Measurements from ENCODE around the gene TPSAB1.
"Not testable (repeated sequence)": the region's sequence is repeated elsewhere in the genome, so short reads cannot be mapped to it uniquely, and the experiment has no call there.

TPSAB1 gene

DNA sequence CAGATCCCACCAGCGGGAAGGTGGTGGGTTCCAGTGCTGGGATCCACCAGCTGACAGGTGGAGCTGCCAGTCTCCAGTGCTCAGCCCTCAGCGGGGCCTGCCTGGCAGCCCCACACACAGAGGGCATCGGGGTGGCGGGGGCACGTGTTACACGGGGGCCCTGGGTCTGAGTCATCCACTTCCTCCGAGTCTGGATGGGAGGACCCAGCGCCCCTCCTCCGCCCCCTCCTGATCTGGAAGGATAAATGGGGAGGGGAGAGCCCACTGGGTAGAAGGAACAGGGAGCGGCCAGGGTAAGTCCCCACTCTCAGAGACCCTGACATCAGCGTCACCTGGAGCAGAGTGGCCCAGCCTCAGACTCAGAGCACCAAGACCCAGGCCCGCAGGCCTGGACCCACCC is at the start of gene TPSAB1:
Gene TPSAB1 (plus strand): TSS at position 270 of the 400 bp plus-strand sequence. CDS start 234 bp downstream, outside the sequence.
- not testable (repeated sequence) for DNase-seq

DNA sequence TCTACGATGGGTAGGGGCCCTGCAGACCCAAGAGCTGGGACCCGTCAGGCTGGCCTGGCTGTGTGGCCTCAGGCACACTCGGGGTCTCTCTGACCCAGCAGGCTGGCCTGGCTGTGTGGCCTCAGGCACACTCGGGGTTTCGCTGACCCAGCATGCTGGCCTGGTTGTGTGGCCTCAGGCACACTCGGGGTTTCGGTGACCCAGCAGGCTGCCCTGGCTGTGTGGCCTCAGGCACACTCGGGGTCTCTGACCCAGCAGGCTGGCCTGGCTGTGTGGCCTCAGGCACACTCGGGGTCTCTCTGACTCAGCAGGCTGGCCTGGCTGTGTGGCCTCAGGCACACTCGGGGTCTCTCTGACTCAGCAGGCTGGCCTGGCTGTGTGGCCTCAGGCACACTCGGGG is 49.7 kb upstream of the TPSAB1 start:
- not testable (repeated sequence) for DNase-seq

- DNase-seq: no peak
Measured at GRCh38 chr16:1192384-1193073, 48.0 kb upstream of the TPSAB1 start.

DNA sequence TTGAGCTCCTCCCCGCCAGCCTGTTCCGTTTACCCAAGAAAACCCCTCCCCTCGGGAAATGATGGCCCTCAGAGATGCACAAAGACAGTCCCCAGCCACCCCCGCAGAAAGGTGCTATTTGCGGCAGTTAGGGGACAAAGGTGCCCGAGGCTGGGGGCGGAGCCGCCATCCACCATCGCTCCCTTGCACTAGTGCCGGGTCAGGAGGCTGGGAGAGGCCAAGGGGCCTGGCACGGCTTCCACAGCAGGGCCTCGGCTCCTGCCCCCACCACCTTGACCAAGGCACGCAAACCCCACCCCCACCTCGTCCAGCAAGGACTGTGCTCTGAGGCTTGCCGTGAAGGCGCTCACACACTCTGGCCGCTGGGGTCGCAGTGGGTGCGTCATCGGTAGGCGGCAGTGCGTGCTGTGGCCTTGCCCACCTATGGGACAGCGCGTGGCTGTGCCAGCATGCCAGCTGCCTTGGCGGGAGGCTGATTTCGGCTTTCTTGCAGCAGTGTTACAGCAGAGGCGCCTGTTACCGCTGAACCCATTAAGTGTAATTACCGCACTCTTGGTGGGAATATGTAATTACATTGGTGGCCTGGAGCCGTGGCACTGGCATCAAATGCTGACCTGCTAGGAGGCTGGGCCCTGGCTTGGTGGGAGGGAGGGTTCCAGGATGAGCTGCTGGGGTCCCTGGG is 47.2 kb upstream of the TPSAB1 start:
- peak; percentile 66 for DNase-seq

DNA sequence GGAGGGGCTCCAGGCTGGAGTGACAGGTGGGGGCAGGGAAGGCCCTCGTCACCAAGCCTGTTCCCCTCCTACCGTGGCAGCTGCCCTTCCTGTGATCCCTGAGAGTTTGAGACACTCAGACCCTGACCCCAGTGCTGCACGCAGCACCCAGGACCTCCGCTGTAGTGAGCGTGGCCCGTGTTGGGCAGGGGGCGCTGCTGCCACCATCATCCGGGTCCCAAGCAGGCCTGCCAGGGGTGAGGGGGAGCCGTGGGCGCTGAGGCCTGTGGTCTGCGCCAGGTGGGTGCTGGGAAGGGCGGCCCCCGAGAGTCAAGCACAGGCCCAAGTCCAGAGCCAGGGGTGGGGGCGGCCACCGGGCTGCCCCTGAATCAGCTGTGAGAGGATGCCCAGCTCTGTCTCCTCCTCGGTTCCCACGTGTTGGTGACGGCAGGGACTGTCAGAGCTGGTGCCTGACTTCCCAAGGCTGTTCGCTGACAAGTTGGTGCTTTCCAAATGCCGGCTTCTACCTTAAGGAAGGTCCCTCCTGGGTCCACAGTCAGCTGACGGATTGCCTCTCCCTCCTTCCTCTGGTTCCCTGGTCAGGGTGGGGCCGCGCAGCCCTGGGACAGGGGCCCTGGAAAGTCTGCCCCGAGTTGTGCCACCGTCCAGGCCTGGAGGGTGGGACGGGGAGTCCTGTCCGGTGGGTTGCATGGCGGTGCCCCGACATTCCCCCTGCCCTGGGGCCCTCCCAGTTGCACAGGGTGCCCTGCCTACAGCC is 46.5 kb upstream of the TPSAB1 start:
- no peak for DNase-seq

- no peak for DNase-seq
Measured at GRCh38 chr16:1194665-1195392, 45.7 kb upstream of the TPSAB1 start.

- no peak for DNase-seq
Measured at GRCh38 chr16:1195393-1195666, 45.2 kb upstream of the TPSAB1 start.

DNA sequence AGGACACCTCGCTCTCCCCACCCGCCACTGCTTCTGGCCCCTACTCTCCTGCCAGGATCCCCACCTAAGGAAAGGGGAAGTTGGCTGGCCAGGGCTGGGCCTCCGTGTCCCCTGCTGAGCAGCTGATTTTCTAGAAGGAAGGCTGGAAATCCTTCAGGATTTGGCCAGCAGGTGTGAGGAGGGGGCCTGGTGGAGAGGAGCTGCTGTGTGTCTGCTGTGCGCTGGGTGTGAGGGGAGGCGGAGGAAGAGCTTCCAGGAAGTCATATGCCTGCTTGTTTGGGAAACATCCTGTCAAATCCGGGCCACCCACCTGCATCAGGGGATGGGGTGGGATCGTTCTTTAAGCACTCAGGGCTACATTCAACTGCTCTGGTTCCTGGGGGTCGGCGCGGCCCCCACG is 44.0 kb upstream of the TPSAB1 start:
- DNase-seq: no peak

GRCh38 chr16:1197237-1197866 is 43.2 kb upstream of the TPSAB1 start:
- DNase-seq: peak; percentile 36

DNA sequence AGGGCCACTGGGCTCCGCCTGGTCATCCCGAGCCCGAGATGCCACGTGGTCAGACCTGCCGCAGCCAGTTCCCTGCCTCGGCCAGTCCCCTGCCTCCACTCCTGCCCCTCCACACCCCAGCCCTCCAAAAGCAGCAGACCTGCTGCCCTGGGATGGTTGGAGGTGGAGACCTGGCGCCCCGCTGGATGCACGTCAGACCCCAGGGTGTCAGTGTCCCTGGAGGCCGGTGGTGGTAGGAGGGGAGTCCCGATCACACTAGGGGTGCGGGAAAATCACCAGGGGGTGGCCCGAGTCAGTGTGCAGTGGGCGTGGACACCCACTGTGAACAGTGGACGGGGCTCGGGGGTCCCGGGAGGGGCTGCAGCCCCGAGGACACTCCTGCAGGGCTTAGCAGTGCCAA is 42.3 kb upstream of the TPSAB1 start:
- no peak for DNase-seq

DNA sequence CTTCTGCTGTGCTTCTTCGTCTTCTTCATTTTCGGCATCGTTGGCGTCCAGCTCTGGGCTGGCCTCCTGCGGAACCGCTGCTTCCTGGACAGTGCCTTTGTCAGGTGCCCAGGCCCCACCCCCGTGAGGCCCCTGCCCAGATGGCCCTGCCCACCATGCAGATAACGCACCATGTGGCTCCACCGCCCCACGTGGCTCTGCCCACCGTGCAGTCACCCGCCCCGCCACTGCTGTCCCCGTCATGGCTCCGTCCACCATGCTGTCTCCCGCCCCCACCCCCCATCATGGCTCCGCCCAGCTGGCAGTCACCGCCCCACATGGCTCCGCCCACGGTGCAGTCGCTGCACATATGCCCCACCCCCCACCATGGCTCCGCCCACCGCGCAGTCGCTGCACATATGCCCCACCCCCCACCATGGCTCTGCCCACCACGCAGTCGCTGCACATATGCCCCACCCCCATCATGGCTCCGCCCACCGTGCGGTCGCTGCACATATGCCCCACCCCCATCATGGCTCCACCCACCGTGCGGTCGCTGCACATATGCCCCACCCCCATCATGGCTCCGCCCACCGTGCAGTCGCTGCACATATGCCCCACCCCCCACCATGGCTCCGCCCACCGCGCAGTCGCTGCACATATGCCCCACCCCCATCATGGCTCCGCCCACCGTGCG is 41.7 kb upstream of the TPSAB1 start:
- not testable (repeated sequence) for DNase-seq

GRCh38 chr16:1199347-1200013 is 41.0 kb upstream of the TPSAB1 start:
- DNase-seq: no peak

DNA sequence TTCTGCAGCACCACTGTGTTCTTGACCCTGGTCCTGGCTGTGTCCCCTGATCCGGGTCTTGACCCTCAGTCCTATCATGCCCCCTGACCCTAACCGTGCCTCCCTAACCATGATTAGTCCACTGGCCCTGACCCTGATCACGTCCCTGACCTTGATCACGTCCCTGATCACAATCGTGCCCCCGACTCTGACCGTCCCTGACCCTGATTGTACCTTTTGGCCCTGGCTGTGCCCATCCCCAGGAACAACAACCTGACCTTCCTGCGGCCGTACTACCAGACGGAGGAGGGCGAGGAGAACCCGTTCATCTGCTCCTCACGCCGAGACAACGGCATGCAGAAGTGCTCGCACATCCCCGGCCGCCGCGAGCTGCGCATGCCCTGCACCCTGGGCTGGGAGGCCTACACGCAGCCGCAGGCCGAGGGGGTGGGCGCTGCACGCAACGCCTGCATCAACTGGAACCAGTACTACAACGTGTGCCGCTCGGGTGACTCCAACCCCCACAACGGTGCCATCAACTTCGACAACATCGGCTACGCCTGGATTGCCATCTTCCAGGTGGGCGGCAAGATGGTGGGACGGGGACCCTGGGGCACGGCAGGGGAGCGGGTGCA is 40.4 kb upstream of the TPSAB1 start:
- no peak for DNase-seq

- DNase-seq: no peak
Measured at GRCh38 chr16:1201444-1201843, 39.1 kb upstream of the TPSAB1 start.

- DNase-seq: no peak
Measured at GRCh38 chr16:1202274-1202673, 38.2 kb upstream of the TPSAB1 start.

DNA sequence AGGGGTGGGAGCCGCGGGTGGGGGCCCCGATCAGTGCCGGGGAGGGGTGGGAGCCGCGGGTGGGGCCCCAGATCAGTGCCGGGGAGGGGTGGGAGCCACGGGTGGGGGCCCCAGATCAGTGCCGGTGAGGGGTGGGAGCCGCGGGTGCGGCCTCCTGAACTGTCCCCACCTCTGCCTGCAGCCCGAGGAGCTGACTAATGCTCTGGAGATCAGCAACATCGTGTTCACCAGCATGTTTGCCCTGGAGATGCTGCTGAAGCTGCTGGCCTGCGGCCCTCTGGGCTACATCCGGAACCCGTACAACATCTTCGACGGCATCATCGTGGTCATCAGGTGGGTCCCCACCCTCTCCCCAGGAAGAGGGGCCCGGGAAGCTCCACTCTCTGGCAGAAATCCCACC is 35.6 kb upstream of the TPSAB1 start:
- no peak for DNase-seq

- no peak for DNase-seq
Measured at GRCh38 chr16:1206326-1206725, 34.2 kb upstream of the TPSAB1 start.

- no peak for DNase-seq
Measured at GRCh38 chr16:1206786-1207185, 33.7 kb upstream of the TPSAB1 start.

DNA sequence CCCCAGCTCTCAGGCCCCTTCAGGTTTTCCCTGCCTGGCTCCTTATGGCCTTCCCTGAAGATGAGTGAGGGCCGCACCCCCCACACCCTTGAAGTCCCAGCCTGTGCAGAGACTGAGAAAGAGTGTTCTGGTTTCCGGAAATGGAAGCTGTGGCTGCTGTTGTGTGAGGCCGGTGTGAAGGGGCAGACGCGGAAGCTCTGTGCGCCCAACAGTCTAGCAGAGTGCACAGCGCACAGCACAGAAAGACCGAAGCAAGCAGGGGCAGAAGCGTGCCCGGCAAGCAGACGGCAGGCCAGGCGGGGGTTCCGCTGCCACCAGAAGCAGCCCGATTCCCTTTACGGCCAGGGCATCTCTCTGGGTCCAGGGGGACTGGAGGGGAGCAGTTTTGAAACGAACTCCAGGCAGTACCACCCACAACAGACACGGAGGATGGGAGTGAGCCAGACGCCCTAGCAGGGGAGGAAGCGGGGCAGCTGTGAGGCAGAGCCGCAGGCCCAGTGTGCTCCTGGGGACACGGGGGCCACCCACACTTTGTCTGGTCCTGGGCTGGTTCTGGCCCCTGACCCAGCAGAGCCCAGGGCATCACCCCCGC is 32.2 kb upstream of the TPSAB1 start:
- DNase-seq: no peak

- no peak for DNase-seq
Measured at GRCh38 chr16:1209081-1209480, 31.4 kb upstream of the TPSAB1 start.

DNA sequence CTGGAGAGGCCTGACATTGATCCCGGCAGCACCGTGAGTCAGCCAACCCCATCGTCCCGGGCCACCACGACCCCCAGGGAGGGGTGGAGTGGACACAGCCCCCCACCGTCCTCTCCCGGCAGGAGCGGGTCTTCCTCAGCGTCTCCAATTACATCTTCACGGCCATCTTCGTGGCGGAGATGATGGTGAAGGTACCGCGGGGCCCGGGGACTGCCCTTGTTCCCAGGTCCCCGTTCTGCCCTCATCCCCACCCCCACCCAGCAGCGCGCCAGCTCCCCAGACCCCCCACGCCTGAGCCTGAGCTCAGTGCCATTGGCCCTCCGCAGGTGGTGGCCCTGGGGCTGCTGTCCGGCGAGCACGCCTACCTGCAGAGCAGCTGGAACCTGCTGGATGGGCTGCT is 30.0 kb upstream of the TPSAB1 start:
- no peak for DNase-seq

Data from NCI-H1436 treated with DMSO at 0.1 percent for 48 hours (cell line).